Endothelial cell of umbilical vein (primary cell): ENCODE results near the gene PSMB7. TPM values are rescaled to one million over a fixed set of nuclear protein-coding genes. Genes with fewer than 3 reads are reported as not detected.

Source experiments
- BruUV-seq: library from RNA; stranded (reverse); fragments of 400-500 nt; replicated peaks from 2 replicates; lab custom pipeline; 2021; lab: Mats Ljungman, UMichigan
- CTCF ChIA-PET: fragments of 300-600, 350-600 bp; sonication (Branson Sonifier 250); formaldehyde crosslinking; loops from one replicate; lab custom pipeline; 2021; ENCODE audit warnings: antibody characterized with exemption, inconsistent platforms; lab: Charles Lee
- POLR2A ChIA-PET: fragments of 300-600, 350-600 bp; sonication (Branson Sonifier 250); formaldehyde crosslinking; loops from one replicate; lab custom pipeline; 2021; ENCODE audit warnings: antibody characterized with exemption, inconsistent platforms; lab: Charles Lee
- DNase-seq: peaks from one replicate; pipeline ENCODE4 v3.0.0-alpha.2; 2011; ENCODE audit warnings: low read depth, low spot score
- FAIRE-seq: peaks from 2 replicates; lab custom pipeline; 2011; peaks lifted over from hg19 to GRCh38; lab: Jason Lieb, UNC
- H2AFZ ChIP-seq: 2 replicates; pipeline ENCODE4 v1.6.0; 2012; ENCODE audit warnings: low read depth, low read length, control low read depth, inconsistent platforms
- H3K27ac ChIP-seq: 2 replicates; pipeline ENCODE4 v1.5.1; 2011; ENCODE audit warnings: low read depth, mild to moderate bottlenecking, control low read depth, low read length, moderate library complexity; ENCODE audit not compliant: insufficient read depth
- H3K27me3 ChIP-seq, 2 experiments: 2 replicates each; pipeline versions ENCODE4 v1.6.0 to v1.6.1; 2011; ENCODE audit warnings: low read length in 2 of 2, mixed read lengths in 1 of 2; ENCODE audit not compliant: control insufficient read depth in 2 of 2, insufficient read depth in 2 of 2
- H3K36me3 ChIP-seq, 2 experiments: 2 replicates in 1 of 2; 3 replicates in 1 of 2; pipeline ENCODE4 v1.5.1; 2011; ENCODE audit warnings: low read length in 2 of 2, mild to moderate bottlenecking in 1 of 2, moderate library complexity in 1 of 2; ENCODE audit not compliant: control insufficient read depth in 2 of 2, insufficient read depth in 2 of 2; ENCODE audit errors: extremely low read depth in 1 of 2
- H3K4me1 ChIP-seq: 3 replicates; pipeline ENCODE4 v1.5.1; 2011; ENCODE audit warnings: mild to moderate bottlenecking, low read length; ENCODE audit not compliant: control insufficient read depth, insufficient read depth; ENCODE audit errors: extremely low read depth
- H3K4me2 ChIP-seq: 2 replicates; pipeline ENCODE4 v1.6.1; 2011; ENCODE audit warnings: low read length, control low read depth, mixed read lengths; ENCODE audit not compliant: insufficient read depth
- H3K4me3 ChIP-seq, 3 experiments: fragments of 200-600 bp in 1 of 3; sonication (generic), shearing (Covaris generic) in 1 of 3; replicated peaks in 1 of 3; 2 replicates each; pipeline ENCODE4 v1.5.1; 2011 to 2016; ENCODE audit warnings: control low read depth in 3 of 3, low read length in 3 of 3, mild to moderate bottlenecking in 2 of 3, inconsistent platforms in 1 of 3, low read depth in 1 of 3, moderate library complexity in 1 of 3; ENCODE audit not compliant: insufficient read depth in 1 of 3
- H3K79me2 ChIP-seq: 2 replicates; pipeline ENCODE4 v1.6.0; 2012; ENCODE audit warnings: low read length, inconsistent platforms; ENCODE audit not compliant: control insufficient read depth, insufficient read depth
- H3K9ac ChIP-seq: replicated peaks from 2 replicates; pipeline ENCODE3; 2011; ENCODE audit warnings: low read length, control low read depth; ENCODE audit not compliant: insufficient read depth; ENCODE audit errors: extremely low read depth
- H3K9me1 ChIP-seq: replicated peaks from 3 replicates; pipeline ENCODE4 v1.6.0; 2011; ENCODE audit warnings: mild to moderate bottlenecking, low read length; ENCODE audit not compliant: control insufficient read depth, insufficient read depth; ENCODE audit errors: extremely low read depth
- H3K9me3 ChIP-seq: replicated peaks from 2 replicates; pipeline ENCODE4 v1.5.1; 2012; ENCODE audit warnings: low read length, inconsistent platforms; ENCODE audit not compliant: control insufficient read depth, insufficient read depth
- H4K20me1 ChIP-seq: replicated peaks from 2 replicates; pipeline ENCODE3; 2011; ENCODE audit warnings: mild to moderate bottlenecking, low read length; ENCODE audit not compliant: control insufficient read depth, insufficient read depth; ENCODE audit errors: extremely low read depth
- EZH2 ChIP-seq: IDR thresholded peaks from 2 replicates; pipeline ENCODE4 v1.6.1; 2012; ENCODE audit warnings: borderline replicate concordance, low read depth, mild to moderate bottlenecking, moderate library complexity, low read length, inconsistent platforms; ENCODE audit not compliant: severe bottlenecking
- FOS ChIP-seq: IDR thresholded peaks from 2 replicates; pipeline ENCODE4 v1.6.1; 2011; ENCODE audit warnings: mild to moderate bottlenecking, low read length, moderate library complexity, borderline replicate concordance; ENCODE audit not compliant: insufficient read depth
- GATA2 ChIP-seq: IDR thresholded peaks from 2 replicates; pipeline ENCODE4 v1.7.0; 2011; ENCODE audit warnings: low read depth, mild to moderate bottlenecking, moderate library complexity, mixed read lengths, low read length; ENCODE audit not compliant: insufficient read length, insufficient read depth
- JUN ChIP-seq: IDR thresholded peaks from 2 replicates; pipeline ENCODE4 v1.6.1; 2011; ENCODE audit warnings: borderline replicate concordance, low read depth; ENCODE audit not compliant: insufficient read length, insufficient read depth
- MYC ChIP-seq: IDR thresholded peaks from one replicate; pipeline ENCODE4 v1.6.1; 2011; ENCODE audit warnings: mild to moderate bottlenecking, low read depth, low read length
- POLR2A ChIP-seq: IDR thresholded peaks from 2 replicates; pipeline ENCODE4 v1.6.1; 2012; ENCODE audit warnings: low read depth, mild to moderate bottlenecking, control low read depth, low read length
- POLR2AphosphoS5 ChIP-seq: IDR thresholded peaks from 2 replicates; pipeline ENCODE4 v1.6.1; 2012; ENCODE audit warnings: low read depth, mild to moderate bottlenecking, control low read depth, low read length, moderate library complexity; ENCODE audit not compliant: insufficient read depth
- dilution Hi-C: fragments of 300-500 bp; cut with MboI; formaldehyde crosslinking; loops from one replicate; pipeline ENCODE4 v1.15.0; 2019; ENCODE audit warnings: low sequenced_read_pairs; ENCODE audit not compliant: extremely low pct_ligation_motif_present
- intact Hi-C: fragments of 100-400 bp; cut with micrococcal nuclease; formaldehyde crosslinking; loops from one replicate; pipeline ENCODE4 v1.10.0; 2022
- polyA plus RNA-seq, 4 experiments: library from polyadenylated mRNA; depleted of rRNA in 3 of 4; stranded (reverse) in 3 of 4; unstranded in 1 of 4; fragments of >200 nt; gene quantifications; 2 replicates each; pipeline versions ENCODE4 v1.2.1 to v1.2.3, GENCODE V29; 2011 to 2012; ENCODE audit warnings: missing spikeins in 1 of 4
- total RNA-seq: library from RNA; stranded (reverse); gene quantifications from 2 replicates; pipeline ENCODE4 v1.2.3, GENCODE V29; 2021
- TF ChIP-seq, protein P1 (sequence below), 2 donors: IDR thresholded peaks; 1 replicate in 1 of 2; 2 replicates in 1 of 2; pipeline ENCODE4 v1.5.1; 2011; ENCODE audit warnings: low read length in 2 of 2, mild to moderate bottlenecking in 2 of 2, moderate library complexity in 2 of 2, control low read depth in 1 of 2, inconsistent platforms in 1 of 2, low read depth in 1 of 2; ENCODE audit not compliant: insufficient read depth in 1 of 2; ENCODE audit errors: extremely low read depth in 1 of 2
- TF ChIP-seq, protein P2 (sequence below): IDR thresholded peaks from 2 replicates; pipeline ENCODE4 v1.6.1; 2011; ENCODE audit not compliant: insufficient read depth, insufficient read length

Gene PSMB7
- total and polyA plus RNA-seq, 2 donors (not counting 3 experiments of a cell fraction or from before 2014, with no cell fraction given), result 227 to 366 TPM

DNA sequence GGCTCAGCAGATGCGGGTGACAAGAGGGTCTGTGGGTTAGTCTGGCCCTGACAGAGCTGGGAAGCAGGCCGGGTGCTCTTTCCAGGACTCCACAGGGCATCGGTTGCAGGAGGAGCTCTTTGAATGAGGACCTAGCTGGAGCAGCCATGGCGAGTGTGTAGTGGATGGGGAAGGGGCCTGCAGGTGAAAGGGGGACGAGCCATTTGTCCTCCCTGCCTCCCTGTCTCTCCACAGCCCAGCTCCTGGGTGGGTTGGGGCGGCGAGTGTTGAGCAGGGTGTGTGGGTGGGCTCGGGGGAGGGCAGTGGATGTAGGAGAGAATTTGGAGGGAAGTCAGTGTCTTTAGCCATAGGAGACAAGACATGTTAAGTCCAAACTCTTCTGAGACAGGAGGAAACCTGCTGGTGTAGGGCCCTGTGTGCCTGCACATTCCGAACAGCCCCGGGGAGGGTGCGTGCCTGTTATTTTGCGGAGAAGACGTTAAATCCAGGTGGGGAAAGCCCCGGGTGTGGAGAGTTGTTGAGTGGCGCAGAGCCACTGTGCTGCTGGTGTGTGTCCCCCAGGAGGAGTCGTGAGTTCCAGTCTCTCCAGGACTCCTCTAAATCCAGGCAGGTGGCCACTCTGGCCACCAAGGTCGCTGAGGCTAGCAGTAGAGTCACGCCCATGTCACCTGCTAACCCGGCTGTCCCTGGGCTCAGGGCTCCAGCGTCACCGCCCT is 73.6 kb downstream of the PSMB7 start:
- CTCF ChIA-PET, result interaction anchor here (3.2 kb wide), 1 partner anchor 215 kb away, joined by 12 read pairs; no protein-coding TSS in a partner anchor
- Histone ChIP-seq H3K27ac (no peak overlapping the region), H3K4me2 (no peak overlapping the region), H3K79me2 (no peaks in the 10 kb centered on the region), H3K4me3 (no peak overlapping the region), H3K9ac (no peak overlapping the region), H3K27me3 (no peaks in the 10 kb centered on the region), H3K4me1 (no peaks in the 10 kb centered on the region), H3K9me3 (no peaks in the 10 kb centered on the region), H3K36me3 (peaks cover 11 to 53% of the 10 kb centered on the region in 2 experiments), H4K20me1 (no peaks in the 10 kb centered on the region), H3K9me1 (no peaks in the 10 kb centered on the region), H2AFZ (no peak overlapping the region)
- dilution Hi-C loops, result no loop called here
- DNase-seq (no peak), FAIRE-seq (no peak)
- POLR2A ChIA-PET, result no interaction called here
- BruUV-seq, result no TSS peak
- TF ChIP-seq MYC (no peak), JUN (no peak), POLR2A (no peak), POLR2AphosphoS5 (no peak), EZH2 (no peak)
- intact Hi-C loops, result no loop called here

DNA sequence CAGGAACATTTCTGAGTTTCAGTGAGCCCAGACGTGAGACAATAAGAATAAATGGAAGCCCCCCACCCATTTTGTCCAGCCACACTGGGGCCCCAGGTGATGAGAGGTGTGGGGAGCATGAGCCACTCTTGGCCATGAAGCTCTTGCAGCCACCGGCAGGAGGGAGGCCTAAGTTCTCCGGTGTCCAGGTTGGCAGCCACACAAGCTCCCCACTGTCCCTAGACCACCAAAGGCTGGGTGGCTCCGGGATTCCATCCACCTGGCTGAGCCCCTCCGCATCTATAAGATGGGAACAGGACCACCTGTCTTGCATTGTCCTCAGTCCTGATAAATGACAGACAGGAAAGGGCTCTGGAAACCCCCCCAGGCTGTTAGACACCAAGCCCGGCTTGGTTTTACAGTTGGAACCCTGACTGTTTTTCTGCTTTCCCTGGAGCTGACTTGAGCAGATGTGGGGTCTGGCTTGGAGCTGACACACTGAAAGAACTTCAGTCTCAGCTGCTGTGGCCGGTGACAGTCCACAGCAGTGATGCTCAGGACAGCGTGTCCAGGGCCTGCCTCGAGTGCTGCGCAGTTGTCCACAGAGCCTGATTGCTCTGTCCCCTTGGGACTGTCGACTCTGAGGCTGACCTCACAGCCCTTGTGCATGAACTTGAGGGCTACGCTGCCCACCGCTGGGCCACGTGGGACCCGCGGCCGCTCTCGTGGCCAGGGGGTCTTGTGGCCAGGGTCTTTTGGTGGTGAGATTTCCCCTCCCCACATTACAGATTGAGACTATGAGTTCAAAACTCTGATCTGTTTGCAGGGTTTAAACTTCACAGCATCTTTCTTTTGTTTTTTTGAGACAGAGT is 74.8 kb downstream of the PSMB7 start:
- Histone ChIP-seq H3K9me1 (no peaks in the 10 kb centered on the region), H3K4me1 (no peaks in the 10 kb centered on the region), H3K9me3 (no peaks in the 10 kb centered on the region), H3K9ac (no peak overlapping the region), H3K36me3 (peaks cover 8 to 46% of the 10 kb centered on the region in 2 experiments), H3K27me3 (no peaks in the 10 kb centered on the region), H3K27ac (no peak overlapping the region), H3K4me2 (no peak overlapping the region), H2AFZ (no peak overlapping the region), H3K79me2 (no peaks in the 10 kb centered on the region), H3K4me3 (no peak overlapping the region), H4K20me1 (no peaks in the 10 kb centered on the region)
- no peak for FAIRE-seq
- ChIA-PET POLR2A (no interaction called here), CTCF (no interaction called here)
- dilution Hi-C loops, result no loop called here
- TF ChIP-seq POLR2A (no peak), MYC (no peak), GATA2 (no peak), FOS (no peak), JUN (no peak), POLR2AphosphoS5 (no peak), EZH2 (no peak)
- TF ChIP-seq, protein P1, sequence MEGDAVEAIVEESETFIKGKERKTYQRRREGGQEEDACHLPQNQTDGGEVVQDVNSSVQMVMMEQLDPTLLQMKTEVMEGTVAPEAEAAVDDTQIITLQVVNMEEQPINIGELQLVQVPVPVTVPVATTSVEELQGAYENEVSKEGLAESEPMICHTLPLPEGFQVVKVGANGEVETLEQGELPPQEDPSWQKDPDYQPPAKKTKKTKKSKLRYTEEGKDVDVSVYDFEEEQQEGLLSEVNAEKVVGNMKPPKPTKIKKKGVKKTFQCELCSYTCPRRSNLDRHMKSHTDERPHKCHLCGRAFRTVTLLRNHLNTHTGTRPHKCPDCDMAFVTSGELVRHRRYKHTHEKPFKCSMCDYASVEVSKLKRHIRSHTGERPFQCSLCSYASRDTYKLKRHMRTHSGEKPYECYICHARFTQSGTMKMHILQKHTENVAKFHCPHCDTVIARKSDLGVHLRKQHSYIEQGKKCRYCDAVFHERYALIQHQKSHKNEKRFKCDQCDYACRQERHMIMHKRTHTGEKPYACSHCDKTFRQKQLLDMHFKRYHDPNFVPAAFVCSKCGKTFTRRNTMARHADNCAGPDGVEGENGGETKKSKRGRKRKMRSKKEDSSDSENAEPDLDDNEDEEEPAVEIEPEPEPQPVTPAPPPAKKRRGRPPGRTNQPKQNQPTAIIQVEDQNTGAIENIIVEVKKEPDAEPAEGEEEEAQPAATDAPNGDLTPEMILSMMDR (IDR thresholded peaks at IDR 0.05; ENCODE audit: extremely low read depth in 1 of 2, insufficient read depth in 1 of 2, low read depth in 1 of 2, low read length in 2 of 2), result no peak
- TF ChIP-seq, protein P2, sequence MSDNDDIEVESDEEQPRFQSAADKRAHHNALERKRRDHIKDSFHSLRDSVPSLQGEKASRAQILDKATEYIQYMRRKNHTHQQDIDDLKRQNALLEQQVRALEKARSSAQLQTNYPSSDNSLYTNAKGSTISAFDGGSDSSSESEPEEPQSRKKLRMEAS, result no peak
- BruUV-seq, result no TSS peak
- intact Hi-C loops, result no loop called here
- no peak for DNase-seq
